HUES48 (cell line): ENCODE data around the gene PARM1.

ENCODE experiments used
- H3K27ac ChIP-seq: one replicate; pipeline ENCODE4 v1.7.0; 2013; ENCODE audit warnings: low read depth, low read length, inconsistent platforms
- H3K27me3 ChIP-seq: 2 replicates; pipeline ENCODE4 v1.6.1; 2013; ENCODE audit warnings: mild to moderate bottlenecking, low read length; ENCODE audit not compliant: control insufficient read depth, insufficient read depth
- H3K36me3 ChIP-seq: 2 replicates; pipeline ENCODE4 v1.6.1; 2013; ENCODE audit warnings: low read length; ENCODE audit not compliant: control insufficient read depth, insufficient read depth
- H3K4me1 ChIP-seq: 2 replicates; pipeline ENCODE4 v1.6.1; 2013; ENCODE audit warnings: mild to moderate bottlenecking, low read length; ENCODE audit not compliant: control insufficient read depth, insufficient read depth
- H3K4me3 ChIP-seq: 2 replicates; pipeline ENCODE4 v1.5.1; 2013; ENCODE audit warnings: mild to moderate bottlenecking, low read depth, low read length
- H3K9ac ChIP-seq: 2 replicates; pipeline ENCODE4 v1.6.1; 2013; ENCODE audit warnings: mild to moderate bottlenecking, low read depth, low read length, moderate library complexity
- H3K9me3 ChIP-seq: 2 replicates; pipeline ENCODE4 v1.6.1; 2013; ENCODE audit warnings: low read length; ENCODE audit not compliant: control insufficient read depth, insufficient read depth

The PARM1 gene, protein sequence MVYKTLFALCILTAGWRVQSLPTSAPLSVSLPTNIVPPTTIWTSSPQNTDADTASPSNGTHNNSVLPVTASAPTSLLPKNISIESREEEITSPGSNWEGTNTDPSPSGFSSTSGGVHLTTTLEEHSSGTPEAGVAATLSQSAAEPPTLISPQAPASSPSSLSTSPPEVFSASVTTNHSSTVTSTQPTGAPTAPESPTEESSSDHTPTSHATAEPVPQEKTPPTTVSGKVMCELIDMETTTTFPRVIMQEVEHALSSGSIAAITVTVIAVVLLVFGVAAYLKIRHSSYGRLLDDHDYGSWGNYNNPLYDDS

GRCh38 chr4:74932832-74933561, at the start of gene PARM1:
TSS of gene PARM1 (plus strand) at chr4:74933116. CDS start at chr4:74933328, 212 bp downstream.
- H3K9ac ChIP-seq, result peak within 1 kb of the TSS; percentile 53

GRCh38 chr4:74884266-74884665, 48.6 kb upstream of the PARM1 start:
- no peak overlapping the region for H3K27ac ChIP-seq
- no peaks in the 10 kb centered on the region for H3K9me3 ChIP-seq
- no peaks in the 10 kb centered on the region for H3K4me1 ChIP-seq
- H3K27me3 ChIP-seq, result no peaks in the 10 kb centered on the region
- H3K4me3 ChIP-seq, result no peak overlapping the region
- H3K9ac ChIP-seq, result no peak overlapping the region
- no peaks in the 10 kb centered on the region for H3K36me3 ChIP-seq

More at GRCh38 chr4:74932832-74933561, at the start of gene PARM1:
- Histone ChIP-seq H3K27ac (no peak within 1 kb of the TSS), H3K9me3 (no peaks in the 10 kb centered on the region), H3K36me3 (no peaks in the 10 kb centered on the region), H3K27me3 (peaks cover 32% of the 10 kb centered on the region), H3K4me3 (peak within 1 kb of the TSS; percentile 75), H3K4me1 (peaks cover 17% of the 10 kb centered on the region)

- Histone ChIP-seq H3K9me3 (no peaks in the 10 kb centered on the region), H3K27ac (no peak overlapping the region), H3K4me3 (no peak overlapping the region), H3K9ac (no peak overlapping the region), H3K27me3 (no peaks in the 10 kb centered on the region), H3K36me3 (no peaks in the 10 kb centered on the region), H3K4me1 (no peaks in the 10 kb centered on the region)
Measured at GRCh38 chr4:74886484-74886883, 46.4 kb upstream of the PARM1 start.

DNA sequence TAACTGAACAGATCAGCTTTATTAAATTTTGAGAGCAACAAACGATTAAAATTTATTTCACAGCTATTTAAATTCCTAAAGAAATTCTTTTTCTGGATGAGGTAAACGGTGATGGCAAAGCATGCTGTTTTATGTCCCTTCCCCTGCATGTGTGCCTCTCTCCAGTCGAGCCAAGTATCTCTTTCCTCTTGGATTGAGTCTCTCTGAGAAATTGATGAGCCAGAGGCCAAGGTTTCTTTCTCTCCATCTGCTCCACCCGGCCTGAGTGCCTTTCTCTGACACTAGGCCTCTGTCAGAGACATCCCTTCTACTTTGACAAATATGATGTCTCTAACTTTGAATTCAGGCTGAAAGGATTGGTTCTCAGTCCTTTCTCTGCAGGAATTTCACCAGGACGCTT, 42.6 kb upstream of the PARM1 start:
- Histone ChIP-seq H3K9me3 (no peaks in the 10 kb centered on the region), H3K27ac (no peak overlapping the region), H3K4me1 (peaks cover 5% of the 10 kb centered on the region; the same call in 1 of the 2 replicates)

DNA sequence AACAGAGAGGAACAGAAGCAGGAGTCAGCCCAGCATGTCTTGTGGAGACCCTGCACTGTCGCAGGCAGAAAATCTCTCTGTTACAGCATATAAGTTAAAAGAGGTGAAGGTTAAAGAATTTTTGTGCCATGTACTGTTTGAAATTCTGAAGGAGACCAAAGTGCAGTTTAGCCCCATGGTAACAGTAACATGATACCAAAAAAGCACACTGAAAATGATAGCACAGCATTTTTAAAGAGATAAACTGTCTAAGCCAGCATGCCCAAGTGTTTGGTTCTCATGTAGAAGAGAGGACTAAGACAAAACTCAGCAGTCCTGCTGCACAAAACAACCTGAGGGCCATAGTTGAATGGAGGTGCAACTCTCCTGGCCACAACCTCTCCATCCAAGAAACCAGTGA, 41.9 kb upstream of the PARM1 start:
- H3K27ac ChIP-seq, result no peak overlapping the region

More for the DNA sequence above, 42.6 kb upstream of the PARM1 start:
- Histone ChIP-seq H3K27me3 (no peaks in the 10 kb centered on the region), H3K36me3 (no peaks in the 10 kb centered on the region), H3K4me3 (no peak overlapping the region), H3K9ac (no peak overlapping the region)

GRCh38 chr4:74893171-74893570, 39.7 kb upstream of the PARM1 start:
- no peaks in the 10 kb centered on the region for H3K9me3 ChIP-seq
- no peak overlapping the region for H3K4me3 ChIP-seq
- H3K36me3 ChIP-seq, result no peaks in the 10 kb centered on the region
- no peak overlapping the region for H3K27ac ChIP-seq
- no peak overlapping the region for H3K9ac ChIP-seq
- H3K4me1 ChIP-seq, result peaks cover 5% of the 10 kb centered on the region; the same call in 1 of the 2 replicates
- H3K27me3 ChIP-seq, result no peaks in the 10 kb centered on the region

More for the DNA sequence above, 41.9 kb upstream of the PARM1 start:
- Histone ChIP-seq H3K4me1 (peaks cover 5% of the 10 kb centered on the region; the same call in 1 of the 2 replicates), H3K9ac (no peak overlapping the region), H3K4me3 (no peak overlapping the region), H3K36me3 (no peaks in the 10 kb centered on the region), H3K9me3 (no peaks in the 10 kb centered on the region), H3K27me3 (no peaks in the 10 kb centered on the region)

DNA sequence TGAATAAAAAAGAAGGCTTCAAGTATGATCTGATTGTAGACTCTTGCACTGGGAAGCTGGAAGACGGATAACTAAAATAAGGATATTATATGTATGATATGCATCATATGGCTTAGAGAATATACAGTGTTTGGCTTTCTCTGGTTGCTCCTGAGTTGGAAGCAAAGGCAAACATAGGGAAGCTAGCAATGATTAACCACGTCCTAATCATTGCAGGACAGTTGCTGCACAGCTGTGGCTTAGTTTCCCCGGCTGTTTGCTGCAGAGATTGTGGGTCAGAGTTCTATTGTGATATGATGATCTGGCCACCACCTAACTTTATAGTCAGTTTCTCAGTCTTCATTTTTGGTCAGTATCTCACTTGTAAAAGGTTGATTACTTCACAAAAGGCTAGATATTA, 36.3 kb upstream of the PARM1 start:
- no peaks in the 10 kb centered on the region for H3K9me3 ChIP-seq

DNA sequence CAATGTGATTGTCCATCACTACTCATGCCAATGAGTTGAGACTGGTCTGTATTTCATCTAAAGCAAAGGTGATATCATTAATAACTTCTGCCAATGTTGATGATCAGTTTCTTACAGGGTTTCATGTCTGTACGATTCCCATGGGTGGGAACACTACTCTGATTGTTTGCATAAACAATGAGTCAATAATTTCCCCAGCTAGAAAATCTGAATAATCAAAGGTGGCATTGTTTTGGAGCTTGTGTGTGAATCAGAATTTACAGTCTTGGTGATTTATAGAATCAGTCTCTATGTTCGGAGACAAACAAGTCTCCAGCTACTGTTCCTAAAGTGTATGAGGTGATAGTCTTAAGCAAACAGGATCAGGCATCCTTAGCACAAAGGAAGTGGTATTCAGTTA, 35.5 kb upstream of the PARM1 start:
- Histone ChIP-seq H3K9ac (no peak overlapping the region), H3K27me3 (no peaks in the 10 kb centered on the region), H3K36me3 (no peaks in the 10 kb centered on the region), H3K9me3 (no peaks in the 10 kb centered on the region), H3K27ac (no peak overlapping the region), H3K4me1 (peaks cover 4% of the 10 kb centered on the region; the same call in 1 of the 2 replicates), H3K4me3 (no peak overlapping the region)

More for the DNA sequence above, 36.3 kb upstream of the PARM1 start:
- Histone ChIP-seq H3K4me1 (peaks cover 5% of the 10 kb centered on the region; the same call in 1 of the 2 replicates), H3K36me3 (no peaks in the 10 kb centered on the region), H3K9ac (no peak overlapping the region), H3K27me3 (no peaks in the 10 kb centered on the region), H3K27ac (no peak overlapping the region), H3K4me3 (no peak overlapping the region)

- Histone ChIP-seq H3K27ac (no peak overlapping the region), H3K4me1 (no peaks in the 10 kb centered on the region), H3K27me3 (no peaks in the 10 kb centered on the region), H3K36me3 (no peaks in the 10 kb centered on the region), H3K4me3 (no peak overlapping the region), H3K9ac (no peak overlapping the region), H3K9me3 (no peaks in the 10 kb centered on the region)
Measured at GRCh38 chr4:74900862-74901261, 32.1 kb upstream of the PARM1 start.

- no peak overlapping the region for H3K4me3 ChIP-seq
Measured at GRCh38 chr4:74904509-74905065, 28.3 kb upstream of the PARM1 start.

DNA sequence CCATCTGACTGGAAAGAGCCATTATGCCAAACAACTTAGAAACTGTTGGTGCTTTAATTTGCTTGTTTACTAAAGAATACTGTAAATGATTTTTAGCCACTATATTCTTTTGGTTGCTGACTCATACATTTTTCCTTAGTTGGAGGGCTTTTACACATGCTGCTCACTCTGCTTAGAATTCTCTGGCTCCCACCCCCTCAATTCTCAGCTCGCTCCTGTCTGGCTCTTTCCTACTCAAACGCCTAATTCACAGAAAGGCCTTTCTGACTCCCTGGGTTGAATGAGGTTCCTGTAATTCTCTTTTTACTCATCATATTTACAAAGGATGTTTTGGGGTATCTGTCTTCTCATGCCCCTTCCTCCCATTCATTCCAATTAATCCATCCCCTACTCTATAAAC, 26.1 kb upstream of the PARM1 start:
- H3K36me3 ChIP-seq, result no peaks in the 10 kb centered on the region
- H3K4me3 ChIP-seq, result no peak overlapping the region
- no peak overlapping the region for H3K9ac ChIP-seq
- H3K9me3 ChIP-seq, result no peaks in the 10 kb centered on the region
- H3K27ac ChIP-seq, result no peak overlapping the region
- no peaks in the 10 kb centered on the region for H3K4me1 ChIP-seq
- no peaks in the 10 kb centered on the region for H3K27me3 ChIP-seq

More at GRCh38 chr4:74904509-74905065, 28.3 kb upstream of the PARM1 start:
- H3K36me3 ChIP-seq, result no peaks in the 10 kb centered on the region
- no peak overlapping the region for H3K27ac ChIP-seq
- H3K4me1 ChIP-seq, result no peaks in the 10 kb centered on the region
- H3K27me3 ChIP-seq, result no peaks in the 10 kb centered on the region
- H3K9me3 ChIP-seq, result no peaks in the 10 kb centered on the region
- H3K9ac ChIP-seq, result no peak overlapping the region
